ENCODE results near the gene ERAS.
"Not testable (repeated sequence)": the region's sequence is repeated elsewhere in the genome, so short reads cannot be mapped to it uniquely, and the experiment has no call there.

ERAS gene

GRCh38 chrX:48833542-48834138 is 7.3 kb downstream of the ERAS start:
- DNase-seq: peak in 1 of 14 donors; percentile 25

DNA sequence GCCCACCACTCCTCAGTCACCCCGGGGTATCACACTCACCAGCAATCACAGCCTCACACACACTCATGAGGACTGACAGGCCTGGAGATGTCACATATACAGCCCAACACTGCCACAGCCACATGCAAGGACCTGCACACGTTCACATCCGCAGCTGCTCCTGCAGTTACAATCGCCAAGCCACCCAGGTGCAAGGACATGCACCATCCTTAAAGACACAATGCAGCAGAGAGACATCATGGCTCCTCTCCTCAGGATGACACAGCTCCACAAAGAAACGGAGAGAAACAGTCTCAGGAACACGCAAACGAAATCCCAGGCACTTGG is 8.0 kb downstream of the ERAS start:
- DNase-seq: peak in 1 of 14 donors; percentile 37

DNA sequence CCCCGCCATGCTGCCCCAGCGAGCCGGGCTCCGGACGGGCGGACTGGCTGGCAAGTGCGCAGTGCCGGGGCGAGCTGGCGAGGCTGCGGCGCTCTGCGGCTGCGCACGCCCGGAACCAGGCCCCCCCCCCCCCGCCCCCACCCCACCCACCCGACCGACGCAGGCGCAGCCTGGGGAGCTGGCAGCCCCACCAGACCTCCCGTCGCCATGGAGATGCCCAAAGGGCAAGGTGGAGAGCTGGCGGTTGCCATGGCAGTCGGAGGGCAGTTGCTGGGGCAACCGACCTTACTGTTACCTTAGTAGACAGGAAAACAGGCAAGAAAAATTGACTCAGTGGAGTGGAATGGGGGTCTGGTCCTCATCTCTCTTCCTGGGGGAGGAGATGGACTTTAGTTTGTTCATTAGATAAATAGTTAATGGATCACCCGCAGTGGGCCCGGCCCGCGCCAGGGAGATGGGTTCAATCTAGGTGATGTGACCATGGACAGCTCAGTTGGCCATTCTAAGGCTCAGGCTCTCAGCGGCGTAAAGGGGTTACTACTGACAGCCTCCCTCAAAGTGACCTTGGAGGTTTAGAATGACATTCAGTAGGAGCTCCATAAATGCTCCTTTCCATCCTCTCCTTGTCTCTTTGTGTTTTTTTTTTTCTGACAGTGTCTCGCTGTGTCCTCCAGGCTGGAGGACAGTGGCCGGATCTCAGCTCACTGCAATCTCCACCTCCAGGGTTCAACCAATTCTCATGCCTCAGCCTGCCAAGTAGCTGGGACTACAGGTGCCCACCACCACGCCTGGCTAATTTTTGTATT is 9.4 kb downstream of the ERAS start, which contains the start of gene PCSK1N:
Gene PCSK1N (minus strand): TSS at position 87 of the 806 bp plus-strand sequence. CDS start 78 bp downstream, at position 9.
- DNase-seq: peak in 7 of 14 donors; percentile 1 to 71 (median 11)

DNA sequence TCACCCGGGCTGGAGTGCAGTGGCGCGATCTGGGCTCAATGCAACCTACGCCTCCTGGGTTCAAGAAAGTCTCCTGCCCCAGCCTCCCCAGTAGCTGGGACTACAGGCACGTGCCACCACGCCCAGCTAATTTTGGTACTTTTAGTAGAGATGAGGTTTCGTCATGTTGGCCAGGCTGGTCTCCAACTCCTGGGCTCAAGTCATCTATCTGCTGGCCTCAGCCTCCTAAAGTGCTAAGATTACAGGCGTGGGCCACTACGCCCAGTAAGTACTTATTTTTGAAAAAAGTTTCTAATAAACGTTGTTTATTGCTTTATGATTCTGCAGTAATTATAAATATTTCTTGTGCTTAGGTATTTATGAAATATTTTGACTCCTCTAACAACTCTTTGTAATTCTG is 13.4 kb downstream of the ERAS start:
- no peak for DNase-seq

DNA sequence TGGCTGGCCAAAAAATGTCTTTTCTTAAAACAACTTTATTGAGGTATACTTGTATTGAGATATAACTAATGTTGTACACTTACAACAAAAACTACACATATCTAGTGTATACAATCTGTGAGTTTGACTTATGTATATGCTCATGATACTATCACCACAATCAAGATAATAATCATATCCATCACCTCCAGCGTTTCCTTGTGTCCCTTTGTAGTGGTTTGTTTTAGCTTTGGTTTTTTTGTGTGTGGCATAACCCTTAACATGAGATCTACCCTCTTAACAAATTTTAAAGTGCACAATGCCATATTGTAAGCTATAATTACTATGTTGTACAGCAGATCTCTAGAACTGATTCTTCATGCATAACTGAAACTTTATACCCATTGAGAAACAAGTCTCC is 22.5 kb downstream of the ERAS start:
- DNase-seq: no peak

DNA sequence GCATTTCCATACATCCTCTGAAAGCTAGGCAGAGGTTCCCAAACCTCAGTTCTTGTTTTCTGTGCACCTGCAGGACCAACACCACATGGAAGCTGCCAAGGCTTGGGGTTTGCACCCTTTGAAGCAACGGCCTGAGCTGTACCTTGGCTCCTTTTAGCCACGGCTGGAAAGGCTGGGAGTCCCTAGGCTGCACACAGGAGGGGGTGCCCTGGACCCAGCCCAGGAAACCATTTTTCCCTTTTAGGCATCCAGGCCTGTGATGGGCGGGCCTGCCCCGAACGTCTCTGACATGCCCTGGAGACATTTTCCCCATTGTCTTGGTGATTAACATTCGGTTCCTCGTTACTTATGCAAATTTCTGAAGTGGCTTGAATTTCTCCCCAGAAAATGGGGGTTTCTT is 26.5 kb downstream of the ERAS start:
- no peak for DNase-seq

- DNase-seq: not testable (repeated sequence)
Measured at GRCh38 chrX:48853494-48853893, 27.2 kb downstream of the ERAS start.

DNA sequence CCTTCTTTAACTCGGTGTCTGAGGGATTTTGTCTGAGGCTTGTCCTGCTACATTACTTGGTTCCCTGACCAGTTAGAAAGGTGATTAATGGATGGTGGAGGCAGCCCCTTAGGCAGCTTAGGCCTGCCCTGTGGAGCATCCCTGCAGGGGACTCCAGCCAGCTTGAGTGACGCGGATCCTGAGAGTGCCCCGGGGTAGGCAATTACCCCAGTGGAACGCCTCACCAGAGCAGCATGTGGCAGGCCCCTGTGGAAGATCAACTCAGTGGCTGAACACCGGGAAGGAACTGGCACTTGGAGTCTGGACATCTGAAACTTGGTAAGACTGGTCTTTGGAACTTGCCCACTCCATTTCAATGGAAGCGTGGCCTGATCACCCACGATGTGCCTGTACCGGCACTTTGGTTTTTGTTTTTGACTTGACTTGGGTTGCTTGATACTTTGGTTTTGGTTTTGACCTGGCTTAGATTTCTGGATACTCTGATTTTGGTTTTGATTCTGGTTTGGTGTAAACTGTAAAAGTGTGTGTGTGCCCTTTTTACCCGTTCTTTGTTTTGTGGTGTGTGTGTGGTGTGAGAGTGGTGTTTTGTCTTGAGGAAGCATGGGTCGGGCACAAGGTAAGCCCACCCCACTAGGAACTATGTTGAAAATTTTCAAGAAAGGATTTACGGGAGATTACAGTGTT is 27.9 kb downstream of the ERAS start:
- DNase-seq: not testable (repeated sequence)

- no peak for DNase-seq
Measured at GRCh38 chrX:48854898-48855297, 28.6 kb downstream of the ERAS start.

DNA sequence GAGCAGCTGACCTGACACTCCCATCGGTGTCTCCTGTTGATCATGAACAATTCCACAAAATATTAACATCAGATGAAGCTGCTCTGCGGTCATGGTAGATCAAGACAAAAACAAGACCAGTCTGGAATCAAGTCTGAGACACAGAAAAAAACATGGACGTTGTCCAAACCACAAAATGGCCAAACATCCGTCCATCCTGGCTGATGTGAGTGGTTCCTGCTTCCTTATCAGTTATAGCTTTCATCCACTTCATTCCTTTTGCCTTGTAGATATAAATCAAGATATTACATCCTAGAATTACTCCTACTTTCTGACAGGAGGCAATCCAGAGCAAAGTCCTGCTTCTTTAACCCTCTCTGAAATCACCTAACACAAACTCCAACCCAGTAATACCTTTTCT is 37.9 kb downstream of the ERAS start:
- DNase-seq: no peak

GRCh38 chrX:48872017-48872416 is 45.7 kb downstream of the ERAS start:
- DNase-seq: not testable (repeated sequence)

DNA sequence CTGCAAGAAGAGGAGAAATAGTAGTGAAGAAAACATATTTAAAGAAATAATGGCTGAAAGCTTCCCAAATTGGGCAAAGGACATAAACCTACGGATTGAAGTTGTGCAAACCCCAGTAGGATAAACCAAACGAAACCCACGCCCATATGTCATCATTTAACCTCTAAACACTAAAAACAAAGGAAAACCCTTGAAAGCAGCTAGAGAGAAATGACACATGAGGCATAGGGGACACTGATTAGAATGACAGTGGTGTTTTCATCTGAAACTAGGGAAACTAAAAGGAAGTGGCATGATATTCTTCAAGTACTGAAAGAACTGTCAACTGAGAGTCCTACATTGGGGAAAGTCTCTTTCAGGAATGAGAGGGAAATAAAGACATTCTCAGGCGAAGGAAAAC is 50.6 kb downstream of the ERAS start:
- DNase-seq: not testable (repeated sequence)
